ENCODE results near the gene AKAP12.
"Not testable (repeated sequence)": the region's sequence is repeated elsewhere in the genome, so short reads cannot be mapped to it uniquely, and the experiment has no call there.

GRCh38 chr6:151342750-151343149 lies 103.0 kb downstream of the AKAP12 start:
- TF ChIP-seq EZH2 (IDR thresholded peaks at IDR 0.05; ENCODE audit: borderline replicate concordance, low read length); CTCF (IDR thresholded peaks at IDR 0.05; ENCODE audit: low read length): not testable (repeated sequence)

All from OCI-LY1 (cell line).